ENCODE data around the gene TAS2R5. TPM values are rescaled to one million over a fixed set of nuclear protein-coding genes. Genes with fewer than 3 reads are reported as not detected.
"Not testable (repeated sequence)": the region's sequence is repeated elsewhere in the genome, so short reads cannot be mapped to it uniquely, and the experiment has no call there.

TAS2R5 gene
- total RNA-seq, 1 experiment from 2014 or later: 1.1 TPM

DNA sequence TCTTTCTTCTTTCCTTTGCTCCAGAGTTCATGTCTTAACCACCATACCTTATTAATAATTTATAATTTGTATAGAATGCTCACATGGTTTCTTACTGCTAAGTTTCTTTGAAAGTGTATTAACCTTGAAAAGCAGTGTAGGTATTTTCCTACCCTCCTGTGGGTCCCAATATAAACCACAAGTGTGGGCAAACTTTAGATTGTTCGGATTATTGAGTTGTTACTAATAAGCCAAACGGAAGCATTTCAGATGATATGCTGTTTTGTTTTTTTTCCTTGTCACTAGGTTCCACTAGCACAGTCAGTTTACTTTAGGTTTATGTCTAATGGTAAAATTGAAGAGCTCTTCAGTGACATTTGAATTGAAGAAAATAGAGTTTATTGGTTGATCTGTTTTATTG, 41.6 kb upstream of the TAS2R5 start:
- H3K9me3 ChIP-seq (ENCODE audit: insufficient read depth, low read depth): peaks cover 29% of the 10 kb centered on the region
- BruUV-seq (replicated peaks): no TSS peak
- H3K79me2 ChIP-seq (ENCODE audit: low read depth): no peaks in the 10 kb centered on the region
- no peak for TF ChIP-seq EZH2 (IDR thresholded peaks at IDR 0.05; ENCODE audit: low read depth)
- TF ChIP-seq, protein P1, sequence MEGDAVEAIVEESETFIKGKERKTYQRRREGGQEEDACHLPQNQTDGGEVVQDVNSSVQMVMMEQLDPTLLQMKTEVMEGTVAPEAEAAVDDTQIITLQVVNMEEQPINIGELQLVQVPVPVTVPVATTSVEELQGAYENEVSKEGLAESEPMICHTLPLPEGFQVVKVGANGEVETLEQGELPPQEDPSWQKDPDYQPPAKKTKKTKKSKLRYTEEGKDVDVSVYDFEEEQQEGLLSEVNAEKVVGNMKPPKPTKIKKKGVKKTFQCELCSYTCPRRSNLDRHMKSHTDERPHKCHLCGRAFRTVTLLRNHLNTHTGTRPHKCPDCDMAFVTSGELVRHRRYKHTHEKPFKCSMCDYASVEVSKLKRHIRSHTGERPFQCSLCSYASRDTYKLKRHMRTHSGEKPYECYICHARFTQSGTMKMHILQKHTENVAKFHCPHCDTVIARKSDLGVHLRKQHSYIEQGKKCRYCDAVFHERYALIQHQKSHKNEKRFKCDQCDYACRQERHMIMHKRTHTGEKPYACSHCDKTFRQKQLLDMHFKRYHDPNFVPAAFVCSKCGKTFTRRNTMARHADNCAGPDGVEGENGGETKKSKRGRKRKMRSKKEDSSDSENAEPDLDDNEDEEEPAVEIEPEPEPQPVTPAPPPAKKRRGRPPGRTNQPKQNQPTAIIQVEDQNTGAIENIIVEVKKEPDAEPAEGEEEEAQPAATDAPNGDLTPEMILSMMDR (conservative IDR thresholded peaks at IDR 0.05): no peak
- no peak overlapping the region for H3K4me3 ChIP-seq
- intact Hi-C loops (cut with micrococcal nuclease; ENCODE audit: unreplicated experiment): no loop called here
- H3K4me1 ChIP-seq (replicated peaks; ENCODE audit: insufficient read depth): no peaks in the 10 kb centered on the region
- H3K4me2 ChIP-seq: no peak overlapping the region
- H3K27me3 ChIP-seq (ENCODE audit: insufficient read depth, low read depth): no peaks in the 10 kb centered on the region
- H2AFZ ChIP-seq: no peak overlapping the region
- ChIA-PET POLR2A (ENCODE audit: unreplicated experiment) (no interaction called here), CTCF (interaction anchor here (0.6 to 0.8 kb wide), 2 partner anchors 18 to 40 kb away, joined by 3 read pairs; no protein-coding TSS in a partner anchor)
- peaks cover 89% of the 10 kb centered on the region for H3K36me3 ChIP-seq (ENCODE audit: low read depth)
- peaks cover 9% of the 10 kb centered on the region for H4K20me1 ChIP-seq (ENCODE audit: insufficient read depth)
- H3K9me2 ChIP-seq (ENCODE audit: insufficient read depth): no peaks in the 10 kb centered on the region
- DNase-seq: no peak
- H3F3A ChIP-seq (ENCODE audit: insufficient read depth, low read depth): peaks cover 10% of the 10 kb centered on the region; the same call in 1 of the 2 replicates
- no peak overlapping the region for H3K27ac ChIP-seq

DNA sequence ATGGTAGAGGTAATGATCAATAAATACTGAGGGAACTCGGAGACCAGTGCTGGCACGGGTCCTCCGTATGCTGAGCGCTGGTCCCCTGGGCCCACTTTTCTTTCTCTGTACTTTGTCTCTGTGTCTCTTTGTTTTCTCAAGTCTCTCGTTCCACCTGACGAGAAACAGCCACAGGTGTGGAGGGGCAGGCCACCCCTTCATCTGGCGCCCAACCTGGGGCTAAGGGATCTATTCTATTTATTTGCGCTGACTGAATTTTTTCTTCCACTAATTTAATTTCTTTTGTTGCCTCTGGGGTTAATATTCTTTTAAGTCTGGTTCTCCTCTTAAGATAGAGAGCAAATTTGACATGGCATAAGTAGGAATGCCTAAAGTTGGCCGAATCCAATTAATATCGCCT, 38.1 kb upstream of the TAS2R5 start:
- Histone ChIP-seq H3K36me3 (ENCODE audit: low read depth) (peaks cover 59% of the 10 kb centered on the region), H3K9me3 (ENCODE audit: insufficient read depth, low read depth) (peaks cover 29% of the 10 kb centered on the region)
- H2AFZ ChIP-seq; H3F3A ChIP-seq (ENCODE audit: insufficient read depth, low read depth); DNase-seq; H3K79me2 ChIP-seq (ENCODE audit: low read depth); H3K27ac ChIP-seq; H3K27me3 ChIP-seq (ENCODE audit: insufficient read depth, low read depth); H3K4me2 ChIP-seq; H4K20me1 ChIP-seq (ENCODE audit: insufficient read depth); H3K9me2 ChIP-seq (ENCODE audit: insufficient read depth); H3K4me1 ChIP-seq (replicated peaks; ENCODE audit: insufficient read depth); POLR2A ChIA-PET (ENCODE audit: unreplicated experiment); H3K4me3 ChIP-seq; BruUV-seq (replicated peaks); intact Hi-C loops (cut with micrococcal nuclease; ENCODE audit: unreplicated experiment); CTCF ChIA-PET: not testable (repeated sequence)

DNA sequence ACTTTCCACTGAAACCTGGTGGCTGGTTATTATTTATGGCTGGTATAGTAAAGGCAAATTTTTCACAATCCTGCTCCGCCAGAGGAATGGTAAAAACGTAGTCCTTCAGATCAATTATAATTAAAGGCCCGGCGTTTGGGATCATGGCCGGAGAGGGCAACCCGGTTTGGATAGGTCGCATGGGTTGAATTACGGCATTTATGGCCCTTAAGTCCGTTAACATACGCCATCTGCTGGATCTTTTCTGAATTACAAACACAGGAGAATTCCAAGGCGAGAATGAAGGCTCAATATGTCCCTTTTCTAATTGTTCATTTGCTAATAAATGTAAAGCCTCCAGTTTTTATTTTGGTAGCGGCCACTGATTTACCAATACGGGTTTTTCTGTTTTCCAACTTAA, 37.4 kb upstream of the TAS2R5 start:
- H3K36me3 ChIP-seq (ENCODE audit: low read depth): peaks cover 63% of the 10 kb centered on the region
- TF ChIP-seq, protein P1 (conservative IDR thresholded peaks at IDR 0.05): peak; percentile 70
- TF ChIP-seq EZH2 (IDR thresholded peaks at IDR 0.05; ENCODE audit: low read depth): no peak
- ChIA-PET CTCF (no interaction called here), POLR2A (ENCODE audit: unreplicated experiment) (no interaction called here)
- no peaks in the 10 kb centered on the region for H3K4me1 ChIP-seq (replicated peaks; ENCODE audit: insufficient read depth)
- BruUV-seq (replicated peaks): no TSS peak
- no peaks in the 10 kb centered on the region for H3K9me2 ChIP-seq (ENCODE audit: insufficient read depth)
- 0 out of 2 replicates have a peak overlapping the region, but pooled peaks have one; percentile 19 for H3K4me3 ChIP-seq
- intact Hi-C loops (cut with micrococcal nuclease; ENCODE audit: unreplicated experiment): no loop called here
- H3F3A ChIP-seq (ENCODE audit: insufficient read depth, low read depth): 0 out of 2 replicates have a peak, but pooled peaks cover 3% of the 10 kb centered on the region
- H3K9me3 ChIP-seq (ENCODE audit: insufficient read depth, low read depth): peaks cover 29% of the 10 kb centered on the region
- H3K79me2 ChIP-seq (ENCODE audit: low read depth): no peaks in the 10 kb centered on the region
- no peak overlapping the region for H2AFZ ChIP-seq
- no peaks in the 10 kb centered on the region for H3K27me3 ChIP-seq (ENCODE audit: insufficient read depth, low read depth)
- H3K4me2 ChIP-seq: no peak overlapping the region
- no peak for DNase-seq
- H4K20me1 ChIP-seq (ENCODE audit: insufficient read depth): peaks cover 4% of the 10 kb centered on the region; the same call in 1 of the 2 replicates
- H3K27ac ChIP-seq: no peak overlapping the region

DNA sequence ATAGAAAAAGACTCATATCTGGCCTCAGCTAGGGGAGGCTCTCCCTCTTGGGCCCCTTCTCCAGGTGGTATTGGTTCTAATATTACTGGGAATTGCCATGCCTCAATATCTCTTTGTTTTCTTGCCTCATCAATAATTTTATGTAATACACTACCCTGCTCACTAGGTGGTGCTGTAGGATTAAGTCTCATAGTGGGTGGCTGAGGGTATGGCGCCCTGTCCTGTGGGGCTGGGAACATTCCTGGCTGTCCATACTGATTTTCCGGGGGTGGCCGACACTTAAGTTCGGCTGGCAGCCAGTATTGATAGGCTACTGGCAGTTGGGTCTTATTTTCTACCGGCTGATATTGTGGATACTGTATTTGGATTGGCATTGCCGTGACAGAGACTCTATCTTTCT, 35.1 kb upstream of the TAS2R5 start:
- Histone ChIP-seq H3K27ac (no peak overlapping the region), H3K9me2 (ENCODE audit: insufficient read depth) (no peaks in the 10 kb centered on the region), H3K9me3 (ENCODE audit: insufficient read depth, low read depth) (peaks cover 22% of the 10 kb centered on the region), H2AFZ (no peak overlapping the region), H3K4me3 (no peak overlapping the region), H4K20me1 (ENCODE audit: insufficient read depth) (no peaks in the 10 kb centered on the region; the same call in 1 of the 2 replicates), H3K79me2 (ENCODE audit: low read depth) (no peaks in the 10 kb centered on the region), H3K27me3 (ENCODE audit: insufficient read depth, low read depth) (no peaks in the 10 kb centered on the region), H3K4me2 (no peak overlapping the region), H3K4me1 (replicated peaks; ENCODE audit: insufficient read depth) (no peaks in the 10 kb centered on the region), H3F3A (ENCODE audit: insufficient read depth, low read depth) (no peaks in the 10 kb centered on the region), H3K36me3 (ENCODE audit: low read depth) (peaks cover 54% of the 10 kb centered on the region)
- intact Hi-C loops (cut with micrococcal nuclease; ENCODE audit: unreplicated experiment): no loop called here
- ChIA-PET CTCF (no interaction called here), POLR2A (ENCODE audit: unreplicated experiment) (no interaction called here)
- no TSS peak for BruUV-seq (replicated peaks)
- no peak for DNase-seq
- TF ChIP-seq EZH2 (IDR thresholded peaks at IDR 0.05; ENCODE audit: low read depth): no peak
- TF ChIP-seq, protein P1 (conservative IDR thresholded peaks at IDR 0.05): peak; percentile 73
